Renal cortex interstitium (tissue), 11 donors: Measurements from ENCODE around the gene COL26A1. TPM values are rescaled to one million over a fixed set of nuclear protein-coding genes. Genes with fewer than 3 reads are reported as not detected.
"Not testable (repeated sequence)": the region's sequence is repeated elsewhere in the genome, so short reads cannot be mapped to it uniquely, and the experiment has no call there.

ENCODE experiments used
- DNase-seq, 11 donors: peaks; one replicate each; pipeline ENCODE4 v3.0.0-alpha.2; 2013; ENCODE audit warnings: low read depth in 9 of 11, low spot score in 4 of 11; ENCODE audit errors: extremely low read depth in 1 of 11
- polyA plus RNA-seq, 3 donors: library from polyadenylated mRNA; unstranded; fragments of 120-200 nt; gene quantifications; one replicate each; pipeline ENCODE4 v1.2.1, GENCODE V29; 2013; ENCODE audit not compliant: insufficient read length in 3 of 3

Gene COL26A1
- polyA plus RNA-seq, 3 donors = 22.3 to 34.7 (median 28.3) TPM

- no peak for DNase-seq
Measured at GRCh38 chr7:101554584-101555268, 192.1 kb downstream of the COL26A1 start.

DNA sequence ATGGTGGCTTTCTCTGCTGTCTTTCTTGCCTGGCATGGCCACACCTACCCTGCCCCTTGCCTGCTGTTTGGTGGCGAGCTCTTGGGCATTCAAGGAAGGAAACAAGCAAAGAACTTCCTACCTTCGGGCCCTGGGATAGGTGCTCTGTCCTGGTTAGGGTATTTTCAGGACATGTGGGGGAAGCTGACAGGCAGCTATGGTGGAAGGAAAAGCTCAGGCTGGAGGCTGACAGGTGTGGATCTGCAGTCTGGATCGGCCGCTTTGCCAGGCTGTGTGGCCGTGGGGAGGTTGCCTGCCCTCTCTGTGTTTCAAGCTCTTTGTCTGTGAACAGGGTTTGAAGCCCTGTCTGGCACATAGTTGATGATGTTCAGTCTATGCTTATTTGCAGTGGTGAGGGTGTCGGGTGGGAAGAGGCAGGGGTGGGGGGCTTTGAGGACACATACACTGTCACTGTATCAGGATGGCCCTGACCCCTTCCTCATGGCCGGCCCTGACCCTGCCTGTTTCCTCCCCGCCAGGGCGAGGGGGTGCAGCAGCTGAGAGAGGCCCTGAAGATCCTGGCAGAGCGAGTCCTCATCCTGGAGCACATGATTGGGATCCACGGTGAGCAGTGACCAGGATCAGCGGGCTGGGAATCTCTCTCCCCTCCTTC is 192.7 kb downstream of the COL26A1 start:
- DNase-seq = no peak

DNA sequence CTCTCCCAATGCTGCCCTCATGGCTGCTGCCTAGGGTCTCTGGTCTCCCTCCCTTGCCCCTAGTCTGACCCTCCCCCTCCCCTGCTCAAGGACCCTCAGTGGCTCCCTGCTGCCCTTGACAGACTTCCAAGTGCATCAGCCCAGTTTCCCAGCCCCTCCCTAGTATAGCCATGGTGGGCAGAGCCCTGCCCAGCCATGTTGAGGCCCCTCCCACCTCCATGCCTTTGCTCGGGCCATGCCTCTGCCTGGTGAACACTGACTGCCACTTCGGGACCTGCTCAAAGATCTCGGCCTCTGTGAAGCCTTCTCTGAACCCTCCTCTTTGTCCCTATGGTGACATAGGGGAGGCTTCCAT is 193.2 kb downstream of the COL26A1 start:
- DNase-seq = no peak

DNA sequence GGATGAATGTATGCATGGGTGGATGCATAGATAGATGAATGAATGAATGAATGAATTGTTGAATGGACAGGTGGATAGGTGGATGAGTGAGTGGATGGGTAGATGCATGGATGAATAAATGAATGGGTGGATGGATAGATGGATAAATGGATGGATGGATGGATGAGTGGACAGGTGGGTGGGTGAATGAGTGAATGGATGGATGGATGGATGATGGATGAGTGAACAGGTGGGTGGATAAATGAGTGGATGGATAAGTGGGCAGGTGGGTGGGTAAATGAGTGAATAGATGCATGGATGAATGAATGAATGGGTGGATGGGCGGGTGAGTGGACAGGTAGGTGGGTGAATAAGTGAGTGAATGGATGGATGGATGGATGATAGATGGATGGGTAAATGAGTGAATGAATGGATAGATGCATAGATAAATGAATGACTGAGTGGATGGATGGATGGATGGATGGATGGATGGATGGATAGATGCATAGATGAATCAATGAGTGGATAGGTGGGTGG is 193.8 kb downstream of the COL26A1 start:
- DNase-seq = no peak

GRCh38 chr7:101557421-101557820 is 194.7 kb downstream of the COL26A1 start:
- DNase-seq = no peak

DNA sequence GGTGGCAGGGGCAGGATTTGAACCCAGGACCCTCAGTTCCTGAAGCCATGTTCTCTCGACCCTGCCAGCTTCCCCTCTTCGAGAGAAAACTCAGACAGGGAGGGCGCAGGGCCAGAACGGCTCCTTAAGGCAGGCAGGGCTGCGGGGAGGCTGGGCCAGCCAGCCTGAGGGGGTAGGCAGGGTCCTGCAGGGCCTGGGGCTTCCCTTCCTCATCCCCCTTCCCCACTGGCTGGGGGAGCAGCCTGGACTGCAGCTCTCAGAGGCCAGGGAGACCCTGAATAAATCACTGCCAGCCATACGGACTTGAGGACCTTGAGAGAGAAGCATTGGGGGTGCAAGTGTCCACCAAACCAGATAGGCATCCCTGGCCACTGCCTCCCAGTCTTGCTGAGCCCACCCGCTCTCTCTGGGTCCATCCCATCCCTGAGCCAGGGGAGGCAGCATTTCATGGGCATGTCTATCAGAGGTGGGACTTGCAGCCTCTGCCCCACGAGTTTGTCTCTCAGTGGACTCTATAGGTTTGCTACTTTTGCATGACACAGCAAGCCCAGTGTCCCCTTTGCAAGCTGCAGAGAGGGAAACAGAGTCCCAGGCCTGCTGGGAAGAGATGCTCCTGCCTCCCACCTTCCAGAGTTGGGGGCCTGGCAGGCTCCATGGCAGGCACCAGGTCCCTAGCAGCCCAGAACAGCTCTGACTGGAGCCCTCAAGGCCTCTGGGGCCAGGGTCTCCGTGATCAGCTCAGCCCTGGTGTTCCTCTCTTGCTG is 195.5 kb downstream of the COL26A1 start:
- DNase-seq = no peak

GRCh38 chr7:101558742-101559325 is 196.2 kb downstream of the COL26A1 start:
- no peak for DNase-seq

DNA sequence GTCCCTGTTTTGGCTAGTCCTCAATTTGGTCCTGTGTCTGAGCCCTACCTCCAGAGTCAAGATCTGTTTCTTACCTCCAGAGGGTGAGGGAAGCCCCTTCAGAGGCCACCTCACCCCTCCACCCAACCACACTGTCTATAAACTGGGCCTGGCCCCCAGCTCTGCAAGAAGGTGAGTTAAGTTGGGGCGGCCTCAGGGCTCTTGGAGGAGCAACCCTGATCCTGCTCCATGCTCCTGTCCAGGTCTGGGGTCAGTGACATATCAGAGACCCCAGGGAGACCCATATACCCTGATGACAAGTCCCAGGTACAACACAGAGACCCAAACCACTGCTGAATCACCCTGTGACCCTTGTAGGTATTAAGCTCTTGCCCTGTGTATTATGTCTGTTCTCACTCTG is 196.9 kb downstream of the COL26A1 start:
- no peak for DNase-seq

- DNase-seq = not testable (repeated sequence)
Measured at GRCh38 chr7:101560021-101560420, 197.3 kb downstream of the COL26A1 start.

- no peak for DNase-seq
Measured at GRCh38 chr7:101560856-101561255, 198.2 kb downstream of the COL26A1 start.

DNA sequence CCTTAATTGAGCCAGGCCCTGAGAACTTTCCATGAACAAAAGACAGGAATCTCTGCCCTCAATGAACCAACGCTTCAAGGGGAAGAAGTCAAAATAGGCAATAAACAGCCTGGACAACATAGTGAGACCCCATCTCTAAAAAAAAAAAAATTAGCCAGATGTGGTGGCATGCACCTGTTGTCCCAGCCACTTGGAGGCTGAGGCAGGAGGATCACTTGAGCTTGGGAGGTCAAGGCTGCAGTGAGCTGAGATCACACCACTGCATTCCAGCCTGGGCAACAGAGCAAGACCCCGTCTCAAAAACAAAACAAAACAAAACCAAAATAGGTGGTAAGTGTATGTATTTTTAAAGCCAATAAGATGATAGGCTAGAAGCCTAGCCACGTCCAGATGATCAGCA is 198.6 kb downstream of the COL26A1 start:
- DNase-seq = not testable (repeated sequence)

DNA sequence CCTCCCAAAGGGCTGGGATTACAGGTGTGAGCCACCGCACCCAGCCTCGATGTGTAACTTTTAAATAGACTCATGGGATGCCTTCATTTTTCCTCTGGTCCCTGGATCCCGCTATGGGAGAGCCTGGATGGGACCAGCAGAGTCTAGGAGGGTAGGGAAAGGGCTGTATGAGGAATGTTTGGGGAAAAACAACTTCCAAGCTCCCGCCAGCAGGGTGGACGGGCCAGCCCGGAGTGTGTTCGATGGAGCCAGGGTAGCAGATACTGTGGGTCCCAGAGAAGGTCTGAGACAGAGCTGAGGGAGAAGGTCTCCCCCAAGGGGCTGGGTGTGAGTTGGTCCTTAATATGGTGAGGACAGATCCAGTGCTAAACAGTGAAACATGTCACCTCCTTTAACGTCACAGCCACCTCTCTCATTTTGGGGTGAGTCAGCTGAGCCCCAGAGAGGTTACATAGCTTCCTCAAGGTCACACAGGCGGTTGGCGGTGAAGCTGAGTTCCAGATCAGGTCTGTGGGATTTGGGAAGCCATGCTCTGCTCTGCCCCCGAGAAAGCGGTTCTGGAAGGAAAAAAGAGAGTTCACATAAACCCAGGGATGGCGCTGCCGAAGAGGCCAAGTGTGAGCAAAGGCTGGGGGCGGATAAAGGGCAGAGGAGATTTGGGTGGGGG is 200.0 kb downstream of the COL26A1 start:
- no peak for DNase-seq

- DNase-seq = no peak
Measured at GRCh38 chr7:101563198-101563901, 200.7 kb downstream of the COL26A1 start.

DNA sequence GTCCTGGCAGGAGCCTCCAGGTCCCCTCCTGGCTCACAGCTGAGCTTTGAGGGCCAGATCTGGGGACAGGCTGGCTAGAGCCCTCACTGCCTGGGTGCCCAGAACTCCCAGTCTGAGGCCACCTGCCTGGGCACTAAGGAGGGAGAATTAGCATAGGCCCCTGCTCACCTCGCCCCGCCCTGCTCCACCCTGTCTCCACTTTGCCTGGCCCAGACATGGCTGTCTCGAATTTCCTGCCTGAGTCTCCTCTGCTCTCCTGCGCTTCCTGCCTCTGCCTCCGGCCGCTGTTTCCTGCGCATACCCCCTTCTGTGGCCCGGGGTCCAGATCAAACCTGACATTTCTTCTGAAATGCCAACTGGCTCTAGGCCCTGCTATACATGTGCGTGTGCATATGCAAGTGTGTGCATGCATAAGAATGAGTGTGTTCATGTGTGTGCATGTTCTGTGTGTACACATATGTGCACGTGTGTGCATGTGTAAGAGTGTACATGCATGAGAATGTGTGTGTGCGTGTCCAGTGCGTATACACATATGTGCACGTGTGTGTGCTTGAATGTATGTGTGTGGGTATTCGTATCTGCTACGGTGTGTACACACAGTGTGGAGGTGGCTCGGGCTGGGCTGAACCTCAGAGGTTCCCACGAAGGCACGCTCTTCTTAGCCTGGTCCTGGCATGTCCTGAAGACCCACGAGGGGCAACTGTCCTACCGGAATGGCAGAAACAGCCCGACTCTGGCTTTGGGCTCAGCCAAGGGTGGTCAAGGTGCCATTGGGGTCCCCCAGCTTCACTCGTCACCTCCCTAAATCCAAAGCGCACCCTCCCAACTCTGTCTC is 201.5 kb downstream of the COL26A1 start:
- DNase-seq = no peak

DNA sequence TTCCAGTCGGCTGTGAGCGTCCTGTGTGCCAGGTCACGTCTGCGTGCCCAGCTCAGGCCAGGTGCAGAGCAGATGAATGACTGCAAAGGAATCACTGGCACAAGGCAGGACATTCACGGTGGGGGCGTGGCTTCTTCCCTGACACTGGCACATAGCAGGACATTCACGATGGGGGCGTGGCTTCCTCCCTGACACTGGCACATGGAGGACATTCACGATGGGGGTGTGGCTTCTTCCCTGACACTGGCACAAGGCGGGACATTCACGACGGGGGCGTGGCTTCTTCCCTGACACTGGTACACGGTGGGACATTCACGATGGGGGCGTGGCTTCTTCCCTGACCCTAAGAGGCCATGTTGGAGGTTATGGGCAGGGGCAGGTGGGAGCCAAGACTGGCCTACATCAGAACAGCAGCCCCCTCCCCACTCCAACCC is 202.1 kb downstream of the COL26A1 start:
- DNase-seq = no peak

DNA sequence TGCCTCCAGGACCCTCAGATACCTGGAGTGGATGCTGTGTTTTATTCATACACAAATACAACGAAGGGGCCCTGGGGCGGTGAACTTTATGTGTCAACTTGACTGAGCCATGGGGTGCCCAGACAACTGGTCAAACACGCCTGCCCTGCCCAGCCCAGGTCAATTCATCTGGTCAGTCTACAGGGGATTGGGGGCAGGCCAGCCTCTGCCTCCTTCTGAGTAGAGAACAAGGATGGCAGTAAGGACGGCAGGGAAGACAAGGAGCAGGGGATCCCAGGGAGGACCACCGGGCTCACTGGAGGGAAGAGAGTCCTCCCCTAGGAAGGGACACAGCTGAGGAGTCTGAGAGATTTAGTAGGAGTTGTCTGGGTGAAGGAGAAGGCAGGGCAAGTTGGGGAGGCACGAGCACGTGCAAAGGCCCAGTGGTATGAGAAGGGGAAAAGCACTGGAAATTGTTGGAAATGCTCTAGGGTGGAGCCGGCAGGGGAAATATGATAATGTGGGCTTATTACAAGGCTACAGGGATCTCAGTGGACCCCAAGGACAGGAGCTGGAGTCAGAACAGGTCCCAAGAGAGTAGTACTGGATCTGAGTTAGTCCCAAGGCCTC is 203.0 kb downstream of the COL26A1 start:
- no peak for DNase-seq

DNA sequence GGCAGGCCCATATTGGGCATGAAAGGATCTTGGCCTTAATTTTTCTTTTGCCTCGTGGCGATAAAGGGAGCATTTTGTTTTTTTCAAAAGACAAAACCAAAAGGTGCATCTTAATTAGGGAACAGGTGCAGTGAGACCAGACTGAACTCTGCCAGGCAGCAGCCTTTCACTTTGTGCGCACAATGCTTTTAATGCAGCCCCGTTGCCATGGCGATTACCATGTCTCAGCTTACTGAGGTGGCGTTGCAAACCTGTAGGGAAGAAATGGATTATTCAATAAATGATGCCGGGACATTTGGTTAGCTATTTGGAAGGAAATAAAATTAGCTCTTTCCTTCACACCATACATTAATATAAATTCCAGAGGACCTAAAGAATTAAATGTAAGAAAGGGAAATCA is 204.6 kb downstream of the COL26A1 start:
- DNase-seq = no peak
